Measurements from ENCODE around the gene NEFH.

Gene NEFH

DNA sequence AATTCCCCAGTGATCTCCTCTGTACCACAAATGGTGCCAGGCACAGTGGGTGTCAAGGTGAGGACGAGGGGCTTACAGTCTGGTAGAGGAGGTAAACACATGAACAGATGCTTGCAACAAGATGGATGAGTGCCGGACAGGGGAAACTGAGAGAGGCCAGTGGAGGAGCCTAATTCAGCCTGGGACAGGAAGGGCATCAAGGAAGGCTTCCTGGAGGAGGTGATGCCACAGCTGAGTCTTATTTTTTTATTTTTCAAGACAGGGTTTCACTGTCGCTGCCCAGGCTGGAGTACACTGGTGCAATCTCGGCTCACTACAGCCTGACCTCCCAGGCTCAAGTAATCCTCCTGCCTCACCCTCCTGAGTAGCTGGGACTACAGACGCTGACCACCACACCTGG is 18.8 kb upstream of the NEFH start:
- TF ChIP-seq, protein P1, sequence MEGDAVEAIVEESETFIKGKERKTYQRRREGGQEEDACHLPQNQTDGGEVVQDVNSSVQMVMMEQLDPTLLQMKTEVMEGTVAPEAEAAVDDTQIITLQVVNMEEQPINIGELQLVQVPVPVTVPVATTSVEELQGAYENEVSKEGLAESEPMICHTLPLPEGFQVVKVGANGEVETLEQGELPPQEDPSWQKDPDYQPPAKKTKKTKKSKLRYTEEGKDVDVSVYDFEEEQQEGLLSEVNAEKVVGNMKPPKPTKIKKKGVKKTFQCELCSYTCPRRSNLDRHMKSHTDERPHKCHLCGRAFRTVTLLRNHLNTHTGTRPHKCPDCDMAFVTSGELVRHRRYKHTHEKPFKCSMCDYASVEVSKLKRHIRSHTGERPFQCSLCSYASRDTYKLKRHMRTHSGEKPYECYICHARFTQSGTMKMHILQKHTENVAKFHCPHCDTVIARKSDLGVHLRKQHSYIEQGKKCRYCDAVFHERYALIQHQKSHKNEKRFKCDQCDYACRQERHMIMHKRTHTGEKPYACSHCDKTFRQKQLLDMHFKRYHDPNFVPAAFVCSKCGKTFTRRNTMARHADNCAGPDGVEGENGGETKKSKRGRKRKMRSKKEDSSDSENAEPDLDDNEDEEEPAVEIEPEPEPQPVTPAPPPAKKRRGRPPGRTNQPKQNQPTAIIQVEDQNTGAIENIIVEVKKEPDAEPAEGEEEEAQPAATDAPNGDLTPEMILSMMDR (conservative IDR thresholded peaks at IDR 0.05; ENCODE audit: low read depth): no peak
- ChIA-PET POLR2A (ENCODE audit: low non-redundant PET) (no interaction called here), CTCF (interaction anchor here (0.6 to 0.7 kb wide), 2 partner anchors 36 to 385 kb away, joined by 4 read pairs; no protein-coding TSS in a partner anchor)
- no peak for DNase-seq (ENCODE audit: low spot score)
- no peak overlapping the region for H3K27ac ChIP-seq

DNA sequence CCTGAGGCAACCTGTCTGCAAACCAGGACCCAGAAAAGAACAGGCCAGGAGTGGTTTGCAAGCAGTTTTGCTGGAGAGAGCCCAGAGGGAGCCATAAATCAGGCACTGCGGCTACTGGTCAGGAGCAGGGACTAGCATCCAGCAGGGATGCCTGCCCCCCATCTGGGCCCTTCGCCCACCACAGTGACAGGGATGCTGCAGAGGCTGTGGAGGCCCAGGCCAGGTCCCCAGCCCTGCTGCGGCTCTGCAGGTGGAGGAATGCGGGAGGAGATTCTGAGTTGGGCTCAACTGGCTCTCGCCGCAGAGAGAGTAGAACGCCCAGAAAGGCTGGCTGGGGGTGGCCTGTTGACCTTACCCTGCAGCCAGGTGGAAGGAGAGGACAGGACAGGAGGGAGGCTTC is 16.4 kb upstream of the NEFH start:
- DNase-seq (ENCODE audit: low spot score): no peak
- no peak overlapping the region for H3K27ac ChIP-seq
- ChIA-PET CTCF (no interaction called here), POLR2A (ENCODE audit: low non-redundant PET) (no interaction called here)
- TF ChIP-seq, protein P1 (conservative IDR thresholded peaks at IDR 0.05; ENCODE audit: low read depth): no peak

DNA sequence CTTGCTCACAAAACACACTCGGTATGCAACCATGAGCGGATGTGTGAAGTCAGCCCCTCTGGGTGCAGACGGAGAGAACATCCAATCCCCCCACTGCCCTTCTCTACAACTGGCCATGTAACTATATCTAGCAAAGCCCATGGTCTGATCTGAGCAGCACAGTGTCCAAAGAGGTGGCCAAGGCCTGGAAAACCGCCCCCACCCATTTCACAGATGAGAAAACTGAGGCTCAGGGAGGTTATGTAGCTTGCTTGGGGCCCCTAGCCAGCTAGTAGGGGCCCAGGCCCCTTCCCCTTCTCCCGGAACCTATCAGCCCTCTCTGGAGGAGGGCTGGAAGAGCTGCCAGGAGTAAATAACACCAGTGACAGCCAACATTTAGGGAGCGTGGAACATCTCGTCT is 15.4 kb upstream of the NEFH start:
- H3K27ac ChIP-seq: no peak overlapping the region
- CTCF ChIA-PET: no interaction called here
- TF ChIP-seq, protein P1 (conservative IDR thresholded peaks at IDR 0.05; ENCODE audit: low read depth): no peak
- no peak for DNase-seq (ENCODE audit: low spot score)
- POLR2A ChIA-PET (ENCODE audit: low non-redundant PET): no interaction called here

DNA sequence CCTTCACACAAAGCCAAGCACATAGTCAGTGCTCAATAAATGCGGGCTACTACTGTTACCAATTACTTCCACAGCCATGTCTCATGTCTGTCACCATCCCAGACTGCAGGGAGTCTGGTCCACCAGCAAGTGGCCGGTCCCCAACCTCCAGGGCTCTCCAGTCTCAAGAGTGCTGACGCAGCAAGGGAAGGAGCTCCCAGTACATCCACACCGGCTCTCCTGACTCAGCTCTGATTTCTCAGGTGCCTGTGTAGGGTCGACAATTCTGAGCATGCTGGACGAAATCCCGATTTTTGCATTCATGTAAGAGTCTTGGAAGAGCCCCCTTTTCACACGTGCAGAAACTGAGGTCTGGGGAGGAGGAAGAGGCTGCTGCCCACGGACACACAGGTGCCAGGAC is 10.3 kb upstream of the NEFH start:
- no peak overlapping the region for H3K27ac ChIP-seq
- ChIA-PET POLR2A (ENCODE audit: low non-redundant PET) (interaction anchor here (0.8 kb wide), 1 partner anchor 152 kb away, joined by 3 read pairs; no protein-coding TSS in a partner anchor), CTCF (interaction anchor here (0.5 to 0.6 kb wide), 3 partner anchors 13 to 1026 kb away, joined by 3 to 7 read pairs (median 5); no protein-coding TSS in a partner anchor)
- no peak for DNase-seq (ENCODE audit: low spot score)
- TF ChIP-seq, protein P1 (conservative IDR thresholded peaks at IDR 0.05; ENCODE audit: low read depth): no peak

DNA sequence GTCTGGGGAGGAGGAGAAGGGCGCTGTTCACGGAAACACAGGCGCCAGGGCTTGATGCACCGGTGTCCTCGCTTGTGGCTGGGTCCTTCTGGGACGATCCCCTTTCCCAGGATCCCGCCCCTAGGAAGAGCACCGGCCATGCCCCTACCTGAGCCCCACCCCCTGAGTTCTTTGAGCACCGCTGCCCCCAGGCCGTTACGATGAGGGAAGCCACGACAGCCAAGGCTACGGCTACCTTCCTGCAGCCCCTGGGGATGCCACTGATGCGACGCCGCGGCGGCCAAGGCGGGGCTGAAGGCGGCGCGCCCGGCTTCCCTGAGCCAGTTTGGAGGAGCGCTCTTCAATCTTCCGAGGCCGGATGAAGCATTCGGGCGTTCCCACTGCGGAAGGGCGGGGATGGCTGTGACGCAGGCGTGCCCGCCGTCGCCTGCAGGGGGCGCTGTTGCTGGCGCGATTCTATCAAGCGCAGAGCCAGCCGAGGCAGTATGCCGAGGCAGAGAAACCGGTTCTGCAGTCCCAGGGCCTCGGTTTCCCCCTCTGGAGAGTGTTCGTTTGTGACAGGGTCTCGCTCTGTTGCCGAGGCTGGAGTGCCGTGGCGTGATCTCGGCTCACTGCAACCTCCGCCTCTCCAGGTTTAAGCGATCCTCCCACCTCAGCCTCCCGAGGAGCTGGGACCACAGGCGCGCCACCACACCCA is 9.7 kb upstream of the NEFH start:
- H3K27ac ChIP-seq: no peak overlapping the region
- DNase-seq (ENCODE audit: low spot score): peak; percentile 66
- ChIA-PET CTCF (interaction anchor here (0.6 to 1.8 kb wide), 4 partner anchors 10 to 33 kb away, joined by 3 to 9 read pairs (median 5); no protein-coding TSS in a partner anchor), POLR2A (ENCODE audit: low non-redundant PET) (interaction anchor here (0.8 kb wide), 1 partner anchor 151 kb away, joined by 3 read pairs; no protein-coding TSS in a partner anchor)
- TF ChIP-seq, protein P1 (conservative IDR thresholded peaks at IDR 0.05; ENCODE audit: low read depth): peak; percentile 90

GRCh38 chr22:29473001-29473400 is 7.0 kb upstream of the NEFH start:
- POLR2A ChIA-PET (ENCODE audit: low non-redundant PET): no interaction called here
- CTCF ChIA-PET: no interaction called here
- no peak overlapping the region for H3K27ac ChIP-seq
- TF ChIP-seq, protein P1 (conservative IDR thresholded peaks at IDR 0.05; ENCODE audit: low read depth): no peak
- no peak for DNase-seq (ENCODE audit: low spot score)

Measured in RWPE1 (cell line).